MM.1S (cell line): ENCODE measurements around the gene SERP2.
A peak's percentile ranks its signal among the peaks of the same experiment; 100 is the strongest.

ENCODE experiments used
- DNase-seq: peaks from one replicate; pipeline ENCODE4 v3.0.0-alpha.2; 2015
- H2AFZ ChIP-seq: fragments of 300-600 bp; sonication (generic); 2 replicates; pipeline ENCODE4 v1.6.0; 2016; ENCODE audit warnings: antibody characterized with exemption, low read length
- H3F3A ChIP-seq: fragments of 300-600 bp; sonication (generic); 2 replicates; pipeline ENCODE4 v1.6.1; 2016; ENCODE audit warnings: mild to moderate bottlenecking, antibody characterized with exemption, low read length, moderate library complexity, mixed read lengths; ENCODE audit not compliant: insufficient read depth
- H3K27ac ChIP-seq: fragments of 300-600 bp; sonication (generic); 2 replicates; pipeline ENCODE4 v1.5.1; 2016; ENCODE audit warnings: mild to moderate bottlenecking, low read length
- H3K27me3 ChIP-seq: fragments of 300-600 bp; sonication (generic); replicated peaks from 2 replicates; pipeline ENCODE4 v1.6.0; 2016; ENCODE audit warnings: low read length; ENCODE audit not compliant: insufficient read depth
- H3K36me3 ChIP-seq: fragments of 300-600 bp; sonication (generic); replicated peaks from 2 replicates; pipeline ENCODE4 v1.6.1; 2016; ENCODE audit warnings: mild to moderate bottlenecking, low read length, mixed read lengths; ENCODE audit not compliant: insufficient read depth
- H3K4me1 ChIP-seq: fragments of 300-600 bp; sonication (generic); 2 replicates; pipeline ENCODE4 v1.6.1; 2016; ENCODE audit warnings: low read length, mixed read lengths
- H3K4me2 ChIP-seq: fragments of 300-600 bp; sonication (generic); 2 replicates; pipeline ENCODE4 v1.6.0; 2016; ENCODE audit warnings: low read depth, low read length
- H3K4me3 ChIP-seq: fragments of 300-600 bp; sonication (generic); 2 replicates; pipeline ENCODE4 v1.5.1; 2016; ENCODE audit warnings: low read length, mixed read lengths
- H3K79me2 ChIP-seq: fragments of 300-600 bp; sonication (generic); 2 replicates; pipeline ENCODE4 v1.6.1; 2016; ENCODE audit warnings: mixed run types, low read length, mixed read lengths
- H3K9ac ChIP-seq: fragments of 300-600 bp; sonication (generic); 2 replicates; pipeline ENCODE4 v1.6.1; 2016; ENCODE audit warnings: low read length, mixed read lengths
- H3K9me2 ChIP-seq: fragments of 300-600 bp; sonication (generic); replicated peaks from 2 replicates; pipeline ENCODE4 v1.6.1; 2016; ENCODE audit warnings: mild to moderate bottlenecking, low read length, mixed read lengths; ENCODE audit not compliant: insufficient read depth
- H3K9me3 ChIP-seq: fragments of 300-600 bp; sonication (generic); replicated peaks from 2 replicates; pipeline ENCODE4 v1.6.1; 2016; ENCODE audit warnings: mild to moderate bottlenecking, low read length, mixed read lengths; ENCODE audit not compliant: insufficient read depth
- H4K20me1 ChIP-seq: fragments of 300-600 bp; sonication (generic); 2 replicates; pipeline ENCODE4 v1.6.1; 2016; ENCODE audit warnings: mild to moderate bottlenecking, low read length, moderate library complexity, mixed read lengths; ENCODE audit not compliant: insufficient read depth
- EZH2 ChIP-seq: fragments of 300-600 bp; sonication (generic); optimal IDR thresholded peaks from 2 replicates; pipeline ENCODE3; 2017; ENCODE audit warnings: low read depth, mild to moderate bottlenecking, antibody characterized with exemption, low read length, mixed read lengths
- EZH2phosphoT487 ChIP-seq: fragments of 300-600 bp; sonication (generic); IDR thresholded peaks from 2 replicates; pipeline ENCODE4 v1.6.1; 2018; ENCODE audit warnings: antibody characterized with exemption, low read length
- TF ChIP-seq, protein P1 (sequence below): fragments of 300-600 bp; sonication (generic); IDR thresholded peaks from 2 replicates; pipeline ENCODE4 v1.5.1; 2016; ENCODE audit warnings: antibody characterized with exemption, low read length, mixed read lengths

SERP2 gene

GRCh38 chr13:44432650-44433049, 59.0 kb downstream of the SERP2 start:
- no peaks in the 10 kb centered on the region for H4K20me1 ChIP-seq
- 0 out of 2 replicates have a peak, but pooled peaks cover 3% of the 10 kb centered on the region for H3K4me1 ChIP-seq
- no peaks in the 10 kb centered on the region for H3K9me2 ChIP-seq
- no peak overlapping the region for H2AFZ ChIP-seq
- TF ChIP-seq EZH2: no peak
- TF ChIP-seq, protein P1, sequence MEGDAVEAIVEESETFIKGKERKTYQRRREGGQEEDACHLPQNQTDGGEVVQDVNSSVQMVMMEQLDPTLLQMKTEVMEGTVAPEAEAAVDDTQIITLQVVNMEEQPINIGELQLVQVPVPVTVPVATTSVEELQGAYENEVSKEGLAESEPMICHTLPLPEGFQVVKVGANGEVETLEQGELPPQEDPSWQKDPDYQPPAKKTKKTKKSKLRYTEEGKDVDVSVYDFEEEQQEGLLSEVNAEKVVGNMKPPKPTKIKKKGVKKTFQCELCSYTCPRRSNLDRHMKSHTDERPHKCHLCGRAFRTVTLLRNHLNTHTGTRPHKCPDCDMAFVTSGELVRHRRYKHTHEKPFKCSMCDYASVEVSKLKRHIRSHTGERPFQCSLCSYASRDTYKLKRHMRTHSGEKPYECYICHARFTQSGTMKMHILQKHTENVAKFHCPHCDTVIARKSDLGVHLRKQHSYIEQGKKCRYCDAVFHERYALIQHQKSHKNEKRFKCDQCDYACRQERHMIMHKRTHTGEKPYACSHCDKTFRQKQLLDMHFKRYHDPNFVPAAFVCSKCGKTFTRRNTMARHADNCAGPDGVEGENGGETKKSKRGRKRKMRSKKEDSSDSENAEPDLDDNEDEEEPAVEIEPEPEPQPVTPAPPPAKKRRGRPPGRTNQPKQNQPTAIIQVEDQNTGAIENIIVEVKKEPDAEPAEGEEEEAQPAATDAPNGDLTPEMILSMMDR: no peak
- no peak for TF ChIP-seq EZH2phosphoT487
- no peaks in the 10 kb centered on the region for H3K9me3 ChIP-seq
- H3K9ac ChIP-seq: no peak overlapping the region
- H3K79me2 ChIP-seq: no peaks in the 10 kb centered on the region
- no peaks in the 10 kb centered on the region for H3K27me3 ChIP-seq
- H3K4me3 ChIP-seq: no peak overlapping the region
- no peak overlapping the region for H3K27ac ChIP-seq
- no peak overlapping the region for H3K4me2 ChIP-seq
- H3F3A ChIP-seq: no peaks in the 10 kb centered on the region; the same call in 1 of the 2 replicates
- H3K36me3 ChIP-seq: no peaks in the 10 kb centered on the region
- DNase-seq: no peak

DNA sequence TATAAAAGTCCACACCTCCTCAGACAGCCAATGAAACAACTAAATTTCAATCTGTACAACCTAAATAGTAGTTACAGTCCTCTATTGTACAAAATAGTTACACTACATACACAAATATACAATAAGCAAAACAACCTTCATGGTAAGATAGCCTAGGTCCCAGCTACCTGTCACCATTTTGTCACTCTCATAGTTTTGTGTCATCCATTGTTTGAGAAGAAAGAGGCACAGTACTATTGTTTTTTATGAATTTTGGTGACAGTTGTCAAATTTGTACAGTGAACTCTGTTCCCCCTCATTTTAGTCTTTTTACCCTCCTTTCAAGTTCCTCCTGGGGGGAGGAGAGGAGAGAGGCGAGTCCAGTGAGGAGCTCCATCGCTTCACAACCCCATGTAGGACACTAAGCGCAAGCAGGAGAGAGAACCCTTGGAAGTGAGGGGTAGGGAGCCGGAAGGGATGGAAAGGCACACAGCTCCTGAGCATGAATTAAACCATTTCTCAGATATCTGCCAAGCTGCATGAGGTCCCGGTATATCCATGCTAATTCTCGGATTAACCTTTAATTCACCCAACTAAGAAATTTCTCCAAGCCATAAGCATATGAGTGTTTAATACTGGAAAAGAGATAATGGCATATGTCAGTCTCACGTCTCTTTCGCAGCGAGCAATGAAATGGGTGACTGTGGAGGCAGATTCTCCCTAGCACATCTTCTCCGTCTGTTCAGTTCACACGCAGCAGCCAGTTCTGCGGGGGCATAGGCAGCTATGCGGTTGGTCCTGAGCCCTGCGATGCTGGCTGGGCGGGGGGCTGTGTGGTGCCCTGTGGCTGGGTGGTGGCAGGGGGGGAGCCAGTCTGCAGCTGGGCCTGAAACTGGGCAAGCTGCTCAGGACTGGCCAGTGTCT, 60.5 kb downstream of the SERP2 start:
- DNase-seq: no peak
- TF ChIP-seq EZH2phosphoT487: no peak
- TF ChIP-seq, protein P1: no peak
- TF ChIP-seq EZH2: no peak
- no peaks in the 10 kb centered on the region for H3K9me3 ChIP-seq
- no peaks in the 10 kb centered on the region for H3K79me2 ChIP-seq
- 0 out of 2 replicates have a peak, but pooled peaks cover 5% of the 10 kb centered on the region for H3K4me1 ChIP-seq
- no peaks in the 10 kb centered on the region for H3K9me2 ChIP-seq
- H3K27ac ChIP-seq: no peak overlapping the region
- no peaks in the 10 kb centered on the region for H3K27me3 ChIP-seq
- H4K20me1 ChIP-seq: no peaks in the 10 kb centered on the region
- peak overlapping the region; percentile 54; the same call in 1 of the 2 replicates for H3K4me2 ChIP-seq
- no peaks in the 10 kb centered on the region for H3K36me3 ChIP-seq
- H3K4me3 ChIP-seq: no peak overlapping the region
- H3K9ac ChIP-seq: no peak overlapping the region
- H2AFZ ChIP-seq: no peak overlapping the region
- no peaks in the 10 kb centered on the region; the same call in 1 of the 2 replicates for H3F3A ChIP-seq

DNA sequence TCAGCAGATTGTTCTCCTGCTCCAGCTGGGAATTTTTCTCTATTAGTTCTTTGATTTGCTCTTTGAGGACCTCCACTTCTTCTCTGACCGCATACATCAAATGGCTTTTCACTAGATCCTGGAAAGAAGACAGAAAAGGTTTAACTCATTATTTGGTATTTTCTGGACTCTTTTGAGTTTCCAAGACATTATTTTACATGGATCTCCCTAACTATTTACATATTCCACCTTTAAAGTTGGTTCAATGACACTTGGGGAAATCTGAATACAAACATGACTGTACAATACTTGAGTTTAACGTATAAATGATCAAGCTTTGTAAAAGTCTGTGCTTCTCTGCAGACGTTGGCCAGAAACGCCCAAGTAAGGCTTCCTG, 61.1 kb downstream of the SERP2 start:
- peak overlapping the region; percentile 51; the same call in 1 of the 2 replicates for H2AFZ ChIP-seq
- peak overlapping the region; percentile 54 for H3K4me2 ChIP-seq
- no peaks in the 10 kb centered on the region for H3K27me3 ChIP-seq
- 0 out of 2 replicates have a peak, but pooled peaks cover 5% of the 10 kb centered on the region for H3K4me1 ChIP-seq
- TF ChIP-seq EZH2phosphoT487 (no peak), EZH2 (no peak)
- TF ChIP-seq, protein P1: no peak
- no peaks in the 10 kb centered on the region for H3K9me3 ChIP-seq
- H4K20me1 ChIP-seq: no peaks in the 10 kb centered on the region
- H3K4me3 ChIP-seq: peak overlapping the region; percentile 52
- peak overlapping the region; percentile 53 for H3K9ac ChIP-seq
- DNase-seq: no peak
- H3K9me2 ChIP-seq: no peaks in the 10 kb centered on the region
- no peaks in the 10 kb centered on the region for H3K79me2 ChIP-seq
- H3F3A ChIP-seq: no peaks in the 10 kb centered on the region; the same call in 1 of the 2 replicates
- H3K36me3 ChIP-seq: no peaks in the 10 kb centered on the region
- H3K27ac ChIP-seq: peak overlapping the region; percentile 29; the same call in 1 of the 2 replicates
